T-helper 1 cell treated with Interleukin-12 subunit alpha and Interleukin-12 subunit beta and Interleukin-4 antibody, amounts not matched to agents 30 μg/mL and 1 μg/mL, for 36 hours (primary cell): ENCODE results near the gene BMP10.
A peak's percentile ranks its signal among the peaks of the same experiment; 100 is the strongest.

Experiments used
- H3K27ac Mint-ChIP-seq: one replicate; pipeline ENCODE4 v1.8.0; 2021; ENCODE audit warnings: mild to moderate bottlenecking, mixed read lengths
- H3K27me3 Mint-ChIP-seq: one replicate; pipeline ENCODE4 v1.8.0; 2021; ENCODE audit warnings: low read depth, mixed read lengths
- H3K36me3 Mint-ChIP-seq: one replicate; pipeline ENCODE4 v1.8.0; 2021; ENCODE audit warnings: low read depth, mixed read lengths
- H3K4me1 Mint-ChIP-seq: one replicate; pipeline ENCODE4 v1.8.0; 2021; ENCODE audit warnings: low read depth, mixed read lengths
- H3K4me3 Mint-ChIP-seq: one replicate; pipeline ENCODE4 v1.8.0; 2021; ENCODE audit warnings: mild to moderate bottlenecking, moderate library complexity, mixed read lengths
- H3K9me3 Mint-ChIP-seq: one replicate; pipeline ENCODE4 v1.8.0; 2021; ENCODE audit warnings: mixed read lengths

BMP10 gene

DNA sequence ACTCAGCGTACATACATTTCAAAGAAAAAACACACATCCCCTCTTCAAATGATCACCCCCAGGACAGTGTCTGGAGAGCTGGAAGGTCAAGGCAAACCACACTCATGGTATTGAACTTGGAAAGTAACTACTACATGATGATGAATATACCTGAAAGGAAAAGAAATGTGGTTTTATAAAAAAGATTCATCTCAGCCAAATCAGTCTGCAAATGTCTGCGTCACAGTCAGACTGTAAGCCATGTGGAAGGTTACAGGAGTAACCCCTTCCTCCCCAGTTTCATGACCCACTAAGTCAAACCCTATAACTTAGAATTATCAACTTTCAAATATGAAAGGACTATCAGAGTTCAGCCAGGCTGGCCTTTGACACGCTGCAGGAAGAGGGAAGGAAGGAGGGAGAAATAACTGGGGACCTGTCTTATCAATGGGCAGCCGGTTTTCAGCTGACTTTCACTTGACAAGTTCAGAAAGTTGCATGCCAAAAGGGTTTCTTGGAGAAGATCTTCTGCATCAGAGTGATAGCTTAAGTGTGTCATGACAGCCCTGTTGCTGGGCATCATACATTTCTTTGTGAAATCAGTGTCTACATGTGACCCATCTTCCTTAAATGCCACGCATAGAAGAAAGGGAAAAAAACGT, 7.0 kb upstream of the BMP10 start:
- no peaks in the 10 kb centered on the region for H3K9me3 Mint-ChIP-seq

DNA sequence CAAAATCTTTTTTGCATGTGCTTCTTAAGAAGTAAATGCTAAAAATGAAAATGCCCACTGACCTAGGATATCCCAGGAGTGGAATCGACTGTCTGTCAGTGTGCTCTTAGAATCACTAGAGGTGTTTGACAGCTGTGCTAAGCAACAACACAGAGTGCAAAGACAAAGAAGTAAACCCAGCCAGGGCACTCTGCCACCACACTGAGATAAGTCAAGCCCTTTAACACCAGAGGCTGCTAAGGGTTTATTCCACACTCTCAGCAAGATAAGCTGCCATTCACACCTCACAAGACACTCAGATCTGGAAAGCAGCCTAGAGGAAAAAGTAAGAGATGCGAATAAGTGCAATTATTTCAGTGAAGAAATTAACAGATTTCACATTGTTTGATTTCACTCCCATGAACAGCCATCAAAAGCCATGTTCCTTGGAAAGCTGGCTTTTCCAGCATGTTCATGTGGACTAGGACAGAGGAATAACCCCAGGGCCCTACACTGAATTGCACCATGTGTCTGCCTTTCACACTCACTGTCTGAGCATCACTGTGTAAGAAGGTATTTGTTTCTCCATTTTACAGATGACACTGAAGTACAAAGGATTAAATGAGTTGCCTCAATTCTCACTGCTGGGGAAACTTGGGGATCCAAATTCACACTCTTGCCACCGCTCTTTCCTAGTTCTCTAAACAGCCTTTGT, 6.0 kb upstream of the BMP10 start:
- Mint-ChIP-seq H3K27ac (no peak overlapping the region), H3K27me3 (peaks cover 47% of the 10 kb centered on the region), H3K4me3 (no peak overlapping the region)

More for the DNA sequence above, 7.0 kb upstream of the BMP10 start:
- H3K4me1 Mint-ChIP-seq: no peaks in the 10 kb centered on the region
- peaks cover 53% of the 10 kb centered on the region for H3K27me3 Mint-ChIP-seq
- no peak overlapping the region for H3K27ac Mint-ChIP-seq
- H3K36me3 Mint-ChIP-seq: no peaks in the 10 kb centered on the region
- no peak overlapping the region for H3K4me3 Mint-ChIP-seq

DNA sequence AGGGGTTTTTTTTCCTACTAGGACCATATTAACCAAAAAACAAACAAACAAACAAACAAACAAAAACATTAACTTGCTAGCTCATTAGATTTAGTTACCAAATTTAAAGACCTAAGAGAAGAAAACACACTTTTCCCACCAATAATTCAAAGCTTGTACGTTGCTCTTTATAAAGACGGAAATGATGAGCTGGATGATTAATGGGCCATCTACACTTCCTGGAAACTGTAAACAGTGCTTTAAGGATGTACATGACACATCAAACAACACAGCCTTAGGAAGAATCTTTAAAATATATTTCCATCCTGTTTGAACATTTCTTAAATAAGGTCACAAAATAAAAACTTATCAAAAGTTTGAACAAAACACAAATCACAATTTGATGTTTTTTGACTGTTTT, 982 bp downstream of the BMP10 start:
- Mint-ChIP-seq H3K27ac (no peak overlapping the region), H3K27me3 (peaks cover 12% of the 10 kb centered on the region), H3K9me3 (peaks cover 6% of the 10 kb centered on the region), H3K36me3 (no peaks in the 10 kb centered on the region), H3K4me1 (no peaks in the 10 kb centered on the region), H3K4me3 (no peak overlapping the region)

More for the DNA sequence above, 6.0 kb upstream of the BMP10 start:
- Mint-ChIP-seq H3K36me3 (no peaks in the 10 kb centered on the region), H3K4me1 (no peaks in the 10 kb centered on the region), H3K9me3 (no peaks in the 10 kb centered on the region)

DNA sequence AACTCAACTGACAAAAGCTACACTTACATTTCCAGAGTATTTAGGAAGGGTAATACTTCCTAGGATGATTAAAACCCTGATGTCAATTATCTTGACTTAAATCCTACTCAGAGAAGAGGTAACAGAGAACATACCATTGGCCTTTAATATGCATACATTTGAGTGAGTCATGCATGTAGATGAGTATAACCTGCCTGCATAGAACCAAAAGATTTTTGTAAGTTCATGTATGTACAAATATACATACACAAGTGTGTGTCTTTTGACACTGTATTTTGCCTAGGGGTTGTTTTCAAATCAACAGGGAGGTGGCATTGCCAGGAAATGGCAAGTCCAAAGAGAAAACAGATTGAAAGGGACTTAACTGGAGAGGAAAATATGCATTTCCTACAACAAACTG, 6.1 kb downstream of the BMP10 start:
- Mint-ChIP-seq H3K9me3 (peaks cover 6% of the 10 kb centered on the region), H3K4me1 (peaks cover 6% of the 10 kb centered on the region), H3K27ac (no peak overlapping the region)

DNA sequence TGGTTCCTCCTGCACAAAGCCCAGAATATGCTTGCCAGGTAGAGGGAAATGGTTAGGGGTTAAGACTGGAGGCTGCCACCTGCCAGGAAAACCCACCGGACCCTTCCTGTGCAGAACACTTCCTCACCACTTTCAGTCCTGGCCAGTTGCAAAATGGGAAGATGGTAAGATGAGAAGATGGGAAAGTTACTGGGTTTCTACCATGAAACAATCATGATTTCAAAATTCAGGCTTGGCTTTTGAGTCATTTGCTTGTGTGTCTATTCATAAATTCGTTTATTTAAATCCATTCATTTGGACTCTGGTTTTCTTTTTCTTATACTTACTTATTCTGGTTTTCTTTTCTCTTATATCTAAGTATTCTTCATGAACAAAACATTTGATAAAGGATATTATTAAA, 7.2 kb downstream of the BMP10 start:
- H3K27me3 Mint-ChIP-seq: peaks cover 12% of the 10 kb centered on the region
- no peaks in the 10 kb centered on the region for H3K36me3 Mint-ChIP-seq
- peaks cover 7% of the 10 kb centered on the region for H3K4me1 Mint-ChIP-seq
- no peak overlapping the region for H3K27ac Mint-ChIP-seq
- H3K4me3 Mint-ChIP-seq: no peak overlapping the region
- peaks cover 6% of the 10 kb centered on the region for H3K9me3 Mint-ChIP-seq

More for the DNA sequence above, 6.1 kb downstream of the BMP10 start:
- no peaks in the 10 kb centered on the region for H3K36me3 Mint-ChIP-seq
- H3K4me3 Mint-ChIP-seq: no peak overlapping the region
- H3K27me3 Mint-ChIP-seq: peaks cover 10% of the 10 kb centered on the region

DNA sequence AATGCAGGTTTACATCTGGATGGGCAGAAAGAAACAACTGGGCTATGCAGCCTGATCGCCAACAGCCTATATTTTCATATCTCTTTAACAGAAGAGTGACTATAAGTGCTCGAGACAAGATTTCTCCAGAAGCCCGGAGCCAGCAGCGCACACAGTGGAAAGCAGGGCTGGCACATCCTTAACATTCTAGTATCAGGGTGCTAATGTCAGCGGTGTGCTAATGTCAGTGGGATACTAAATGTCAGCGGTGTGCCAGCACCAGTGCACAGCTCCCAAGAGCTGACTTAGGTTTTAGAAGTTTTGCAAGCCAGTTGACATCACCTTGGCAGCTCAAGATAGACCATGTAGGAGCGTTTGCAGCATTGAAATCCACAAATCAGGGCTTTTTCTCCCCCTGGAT, 8.3 kb downstream of the BMP10 start:
- Mint-ChIP-seq H3K9me3 (no peaks in the 10 kb centered on the region), H3K36me3 (no peaks in the 10 kb centered on the region), H3K27me3 (peaks cover 4% of the 10 kb centered on the region), H3K4me3 (no peak overlapping the region), H3K4me1 (peaks cover 15% of the 10 kb centered on the region), H3K27ac (no peak overlapping the region)

DNA sequence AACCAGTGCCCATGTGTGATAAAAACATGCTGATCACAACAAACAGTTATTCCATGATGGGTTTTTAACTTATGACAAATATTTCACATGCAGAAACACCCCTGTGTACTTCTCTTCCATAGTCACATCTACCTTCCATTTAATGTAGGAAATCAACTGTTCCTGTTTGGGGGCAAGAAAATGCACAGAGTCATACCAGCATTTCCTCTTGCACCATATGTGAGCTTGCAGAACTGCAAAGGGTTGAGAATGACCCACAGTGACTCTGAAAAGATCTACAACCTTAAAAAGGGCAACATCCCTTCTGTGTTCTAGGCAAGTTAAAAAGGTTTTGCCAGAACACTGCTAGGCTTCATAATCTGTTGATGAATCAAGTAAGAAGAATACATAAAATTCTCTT, 9.9 kb downstream of the BMP10 start:
- no peak overlapping the region for H3K27ac Mint-ChIP-seq
- H3K4me1 Mint-ChIP-seq: peaks cover 20% of the 10 kb centered on the region
- peaks cover 4% of the 10 kb centered on the region for H3K27me3 Mint-ChIP-seq
- no peaks in the 10 kb centered on the region for H3K9me3 Mint-ChIP-seq
- no peaks in the 10 kb centered on the region for H3K36me3 Mint-ChIP-seq
- H3K4me3 Mint-ChIP-seq: no peak overlapping the region

DNA sequence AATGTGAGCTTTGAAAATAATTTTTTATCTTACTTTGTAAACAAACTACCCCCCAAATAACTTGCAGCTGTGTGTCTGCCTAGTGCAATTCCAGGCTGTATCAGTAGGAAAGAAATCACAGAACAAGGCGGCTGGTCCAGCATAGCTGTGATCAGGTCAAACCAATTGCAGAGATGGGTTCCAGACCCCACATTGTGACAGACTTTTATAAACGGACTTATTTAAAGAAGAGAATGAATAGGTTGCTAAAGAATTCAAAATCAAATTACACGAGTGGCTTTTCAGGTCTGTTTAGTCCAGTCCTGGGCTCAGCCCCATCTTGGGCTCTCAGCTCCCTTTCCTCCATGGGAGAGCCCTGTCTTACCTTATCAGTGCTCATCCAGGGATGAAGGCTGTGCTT, 11.1 kb downstream of the BMP10 start:
- peaks cover 4% of the 10 kb centered on the region for H3K27me3 Mint-ChIP-seq
- H3K36me3 Mint-ChIP-seq: no peaks in the 10 kb centered on the region
- peaks cover 20% of the 10 kb centered on the region for H3K4me1 Mint-ChIP-seq
- no peak overlapping the region for H3K4me3 Mint-ChIP-seq
- no peak overlapping the region for H3K27ac Mint-ChIP-seq
- H3K9me3 Mint-ChIP-seq: no peaks in the 10 kb centered on the region

DNA sequence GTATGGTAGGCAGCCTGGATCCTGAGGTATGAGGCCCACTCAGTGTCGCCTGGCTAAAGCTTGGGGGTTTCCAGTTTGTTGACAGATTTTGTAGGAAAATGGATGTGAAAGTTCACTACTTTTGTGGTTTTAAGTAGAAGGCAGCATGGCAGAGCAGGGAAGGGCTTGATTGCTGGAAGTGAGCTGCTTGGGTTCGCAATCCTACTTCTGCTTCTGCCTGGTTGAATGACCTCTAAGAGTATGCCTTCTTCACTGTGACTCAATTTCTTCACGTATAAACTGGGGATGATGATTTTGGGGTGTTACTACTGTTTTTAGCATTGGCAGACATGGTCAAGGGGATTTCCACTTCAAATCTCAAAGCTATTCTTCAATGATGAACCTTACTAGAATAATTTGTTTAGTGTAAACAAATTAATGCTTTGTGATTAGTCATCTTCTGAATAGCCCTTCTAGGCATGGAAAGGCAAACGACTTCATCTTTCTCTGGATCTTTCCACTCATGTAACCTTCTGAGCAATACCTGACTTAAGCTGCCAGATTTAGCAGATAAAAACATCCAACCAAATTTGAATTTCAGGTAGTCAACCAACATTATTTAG, 13.2 kb downstream of the BMP10 start:
- Mint-ChIP-seq H3K36me3 (no peaks in the 10 kb centered on the region), H3K4me3 (no peak overlapping the region), H3K4me1 (peaks cover 24% of the 10 kb centered on the region), H3K27me3 (peaks cover 8% of the 10 kb centered on the region), H3K27ac (peak overlapping the region; percentile 60), H3K9me3 (no peaks in the 10 kb centered on the region)

DNA sequence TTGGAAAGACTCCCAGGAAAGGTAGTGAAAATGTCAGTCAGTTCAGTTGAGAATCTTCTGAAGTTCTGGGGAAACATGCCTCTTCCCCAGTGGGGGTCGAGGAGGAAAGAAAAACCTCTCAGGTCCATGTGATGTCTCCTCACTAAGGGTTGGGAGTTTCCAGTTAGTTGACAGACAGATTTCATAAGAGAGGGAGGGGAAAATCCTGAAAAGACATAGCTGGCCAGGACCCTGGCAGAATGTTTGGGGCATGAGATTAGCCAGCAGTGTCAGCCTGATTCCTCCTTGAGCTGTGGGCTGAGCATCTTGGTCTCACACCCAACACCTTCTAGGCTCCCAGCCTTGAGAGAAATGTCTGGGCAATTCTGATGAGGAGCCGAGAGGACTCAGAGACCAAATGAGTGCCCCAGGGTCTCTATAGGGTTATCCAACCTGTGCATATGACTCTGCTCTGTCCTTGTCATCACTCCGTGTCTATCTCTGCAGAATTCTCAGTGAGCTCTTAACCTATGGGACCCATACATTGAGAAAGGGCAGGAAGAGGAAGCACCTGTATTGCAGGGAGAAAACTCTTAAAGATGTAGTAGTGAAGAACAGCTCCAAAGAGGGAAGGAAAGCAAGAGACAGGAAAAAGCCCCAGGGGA, 13.9 kb downstream of the BMP10 start:
- H3K27ac Mint-ChIP-seq: peak overlapping the region; percentile 60
- H3K4me1 Mint-ChIP-seq: peaks cover 24% of the 10 kb centered on the region
- H3K9me3 Mint-ChIP-seq: no peaks in the 10 kb centered on the region
- no peaks in the 10 kb centered on the region for H3K36me3 Mint-ChIP-seq
- no peak overlapping the region for H3K4me3 Mint-ChIP-seq
- peaks cover 8% of the 10 kb centered on the region for H3K27me3 Mint-ChIP-seq

DNA sequence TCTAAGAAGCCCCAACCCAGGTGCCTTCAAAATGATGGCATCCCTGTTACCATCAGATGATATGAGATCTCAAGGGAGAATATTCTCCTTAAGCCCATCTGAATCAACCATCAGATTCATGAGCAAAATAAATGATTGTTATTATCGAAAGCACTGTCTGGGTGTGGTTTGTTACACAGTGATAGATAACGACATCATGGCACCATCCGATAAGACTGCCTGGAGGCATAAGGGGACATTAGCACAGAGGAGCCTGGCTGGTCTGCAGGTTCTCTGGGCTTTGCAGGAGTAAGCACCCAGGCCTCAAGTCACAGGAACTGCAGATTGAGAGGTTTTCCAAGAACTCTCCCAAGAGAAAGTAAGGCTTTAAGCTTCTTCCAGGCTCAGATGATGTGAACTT, 15.6 kb downstream of the BMP10 start:
- H3K27me3 Mint-ChIP-seq: peaks cover 16% of the 10 kb centered on the region
- peaks cover 18% of the 10 kb centered on the region for H3K4me1 Mint-ChIP-seq
- H3K9me3 Mint-ChIP-seq: no peaks in the 10 kb centered on the region
- H3K27ac Mint-ChIP-seq: no peak overlapping the region
- H3K4me3 Mint-ChIP-seq: no peak overlapping the region
- H3K36me3 Mint-ChIP-seq: no peaks in the 10 kb centered on the region

DNA sequence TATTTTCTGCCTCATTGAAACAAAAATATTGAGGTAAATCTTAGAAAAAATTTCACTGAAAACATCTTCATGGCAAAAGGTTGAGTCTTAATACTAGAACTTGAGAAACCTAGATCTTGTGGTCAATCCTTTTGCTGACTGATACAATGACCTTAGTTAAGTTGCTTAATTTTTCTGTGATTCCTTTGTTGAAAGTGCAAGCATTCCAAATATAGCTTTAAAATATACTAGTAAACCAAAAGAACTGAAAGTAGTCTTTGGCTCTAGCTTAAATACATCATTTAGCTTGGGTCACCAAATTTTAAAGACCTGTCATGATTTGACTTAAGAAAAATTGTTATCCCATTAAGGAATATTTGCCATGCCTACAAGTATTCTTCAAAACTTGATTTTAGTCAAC, 16.7 kb downstream of the BMP10 start:
- H3K9me3 Mint-ChIP-seq: no peaks in the 10 kb centered on the region
- no peak overlapping the region for H3K27ac Mint-ChIP-seq
- peaks cover 20% of the 10 kb centered on the region for H3K27me3 Mint-ChIP-seq
- peaks cover 18% of the 10 kb centered on the region for H3K4me1 Mint-ChIP-seq
- no peaks in the 10 kb centered on the region for H3K36me3 Mint-ChIP-seq
- H3K4me3 Mint-ChIP-seq: no peak overlapping the region

DNA sequence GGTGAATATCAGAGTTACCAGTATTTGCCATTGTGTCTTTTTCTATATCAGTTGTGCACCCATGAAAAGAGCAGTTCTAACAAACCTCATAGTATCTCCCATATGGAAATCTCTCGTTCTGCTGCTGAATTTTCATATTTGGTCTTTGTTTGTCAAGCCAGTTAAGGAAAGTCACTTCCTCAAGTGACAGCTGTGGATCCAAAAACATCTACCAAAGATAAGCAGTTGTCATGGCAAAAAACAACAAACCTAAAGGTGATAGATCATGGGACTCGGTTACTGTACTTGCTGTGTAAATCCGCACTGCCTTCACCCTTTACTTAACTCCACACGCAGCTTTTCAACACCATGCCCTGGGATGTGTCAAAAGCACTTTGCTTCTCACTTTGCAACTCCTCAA, 17.3 kb downstream of the BMP10 start:
- Mint-ChIP-seq H3K27me3 (peaks cover 26% of the 10 kb centered on the region), H3K4me3 (no peak overlapping the region), H3K9me3 (no peaks in the 10 kb centered on the region), H3K27ac (no peak overlapping the region), H3K4me1 (peaks cover 16% of the 10 kb centered on the region), H3K36me3 (no peaks in the 10 kb centered on the region)

DNA sequence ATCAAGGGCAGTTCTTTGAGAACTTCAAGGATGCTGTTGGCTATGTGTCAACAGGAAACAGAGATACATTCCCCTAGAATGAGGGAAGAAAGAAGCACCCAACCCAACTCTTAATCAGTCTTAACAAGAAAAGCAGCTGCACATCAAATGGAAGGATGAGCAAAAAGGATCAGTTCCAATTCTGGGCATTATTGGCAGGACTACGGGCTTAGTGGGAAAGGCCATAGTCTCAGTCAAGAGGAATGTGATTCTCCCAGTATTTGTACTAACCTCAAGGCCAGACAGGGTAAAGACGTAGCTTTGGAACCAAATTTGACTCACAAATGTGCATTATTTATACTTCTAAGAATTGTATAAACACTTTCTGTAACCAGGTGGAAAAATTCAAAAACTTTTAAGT, 18.2 kb downstream of the BMP10 start:
- peaks cover 32% of the 10 kb centered on the region for H3K27me3 Mint-ChIP-seq
- H3K36me3 Mint-ChIP-seq: no peaks in the 10 kb centered on the region
- H3K27ac Mint-ChIP-seq: no peak overlapping the region
- peaks cover 10% of the 10 kb centered on the region for H3K4me1 Mint-ChIP-seq
- H3K9me3 Mint-ChIP-seq: no peaks in the 10 kb centered on the region
- H3K4me3 Mint-ChIP-seq: no peak overlapping the region

DNA sequence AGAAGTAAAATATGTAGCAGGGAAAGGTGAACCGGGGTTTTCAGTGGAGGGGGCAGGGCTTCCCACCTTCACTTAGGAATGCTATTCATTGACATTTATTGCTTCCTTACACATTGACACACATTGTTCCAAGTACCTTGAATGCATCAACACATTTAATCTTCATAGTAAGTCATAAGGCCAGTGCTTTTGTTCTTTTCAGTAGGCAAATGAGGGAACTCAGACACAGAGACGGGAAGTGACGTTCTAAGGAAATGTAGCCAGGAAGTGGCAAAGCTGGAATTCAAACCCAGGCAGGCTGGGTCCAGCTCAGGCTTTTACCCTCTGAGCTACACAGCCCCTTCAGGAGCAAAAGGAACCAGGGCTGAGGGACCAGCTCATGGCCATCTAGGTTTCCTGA, 20.7 kb downstream of the BMP10 start:
- no peak overlapping the region for H3K4me3 Mint-ChIP-seq
- no peaks in the 10 kb centered on the region for H3K36me3 Mint-ChIP-seq
- H3K27me3 Mint-ChIP-seq: peaks cover 46% of the 10 kb centered on the region
- no peaks in the 10 kb centered on the region for H3K9me3 Mint-ChIP-seq
- H3K4me1 Mint-ChIP-seq: peaks cover 4% of the 10 kb centered on the region
- no peak overlapping the region for H3K27ac Mint-ChIP-seq
